ENCODE data around the gene TTC12. TPM values are rescaled to one million over a fixed set of nuclear protein-coding genes. Genes with fewer than 3 reads are reported as not detected.

The TTC12 gene
- polyA plus RNA-seq, 1 donor, result 48.4 TPM

DNA sequence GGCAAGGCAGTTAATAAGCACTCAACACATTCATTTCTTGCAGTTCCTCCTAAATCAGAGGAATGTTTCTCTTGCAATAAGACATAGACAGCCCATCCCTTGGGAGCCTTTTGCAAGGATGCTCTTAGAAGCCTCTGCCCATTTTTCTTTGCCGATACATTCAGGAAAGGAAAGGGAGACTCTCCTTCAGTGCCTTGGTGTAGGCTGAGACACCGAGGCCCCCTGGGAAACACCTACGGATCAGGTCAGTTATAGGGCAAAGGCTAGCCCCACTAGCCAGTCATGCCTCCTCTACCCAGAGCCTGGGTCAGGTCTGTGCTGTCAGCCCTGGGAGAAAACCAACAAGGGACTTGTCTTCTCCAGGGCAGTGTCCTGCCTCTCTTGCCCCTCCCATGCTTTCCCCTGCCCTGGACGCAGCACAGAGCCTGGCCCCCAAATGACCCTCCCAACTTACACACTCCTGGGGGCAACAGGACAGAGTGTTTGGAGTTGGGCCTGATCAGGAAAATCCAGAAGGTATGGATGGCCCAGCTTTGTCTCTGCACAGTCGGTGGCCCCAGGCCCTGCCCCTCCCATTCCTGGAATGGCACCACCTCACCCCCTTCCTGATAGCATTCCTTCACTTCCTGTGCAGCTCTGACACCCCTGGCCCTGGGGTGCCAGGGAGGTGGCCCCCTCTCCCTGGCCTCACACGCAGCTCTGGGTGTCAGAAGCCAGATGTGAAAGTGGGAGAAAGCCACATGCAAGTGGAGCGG, 91.5 kb downstream of the TTC12 start:
- no peak for DNase-seq

DNA sequence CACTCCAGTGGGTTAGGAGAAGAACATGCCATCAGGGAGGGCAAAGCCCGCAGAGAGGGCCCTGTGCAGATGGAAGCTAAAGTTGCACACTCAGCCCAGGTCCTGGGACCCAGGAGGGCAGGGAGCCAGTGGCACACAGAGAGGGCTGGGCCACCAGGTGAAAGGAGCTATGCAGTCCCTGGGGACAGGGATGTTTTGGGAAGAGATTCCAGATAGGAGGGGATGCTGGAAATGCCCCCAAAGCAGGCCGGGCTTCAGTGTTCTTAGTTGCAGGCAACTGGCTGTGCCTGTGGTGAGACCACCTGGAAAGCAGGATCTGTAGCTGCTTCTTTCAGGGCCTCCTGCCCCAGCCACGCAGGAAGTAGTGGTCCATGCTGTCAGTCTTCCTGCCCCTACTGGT, 92.8 kb downstream of the TTC12 start:
- DNase-seq, result no peak

DNA sequence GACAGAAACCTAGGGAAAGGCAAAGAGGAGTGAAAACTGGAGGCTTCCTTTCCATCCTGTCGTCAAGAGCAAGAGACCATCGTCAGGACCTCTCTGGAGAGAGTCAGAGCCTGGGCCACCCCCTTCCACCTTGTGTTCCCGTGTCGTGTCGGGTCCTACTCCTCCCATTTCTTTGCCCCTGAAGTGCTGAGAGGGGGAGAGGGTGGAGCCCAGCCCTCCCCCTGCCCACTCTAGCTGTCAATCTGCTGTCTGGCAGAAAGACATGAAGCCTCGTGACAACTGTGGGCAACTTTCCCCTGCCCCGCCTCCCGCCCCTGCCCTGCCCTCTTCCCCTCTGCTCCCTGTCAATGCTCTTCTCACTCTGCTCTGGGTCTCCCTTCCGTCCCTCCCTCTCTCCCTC, 93.8 kb downstream of the TTC12 start:
- DNase-seq, result no peak

DNA sequence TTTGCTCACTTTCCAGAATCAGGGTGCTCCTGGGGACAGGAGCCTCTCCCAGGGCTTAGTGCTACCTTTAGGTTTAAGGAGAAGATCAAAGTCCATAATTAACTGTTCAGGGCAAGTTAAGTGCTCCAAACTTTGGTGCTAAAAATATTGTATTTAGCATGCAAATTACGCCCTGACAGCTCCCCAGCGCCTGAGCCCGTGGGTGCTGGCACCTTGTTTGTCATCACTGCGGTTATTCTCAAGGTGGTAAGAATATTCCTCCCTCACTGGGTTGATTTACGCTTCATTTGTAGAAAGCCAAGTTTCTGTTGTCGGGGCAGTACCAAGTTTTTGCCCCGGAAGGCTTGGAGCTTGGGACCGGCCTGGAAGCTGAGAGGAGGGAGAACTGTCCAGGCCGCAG, 94.5 kb downstream of the TTC12 start:
- DNase-seq, result no peak

DNA sequence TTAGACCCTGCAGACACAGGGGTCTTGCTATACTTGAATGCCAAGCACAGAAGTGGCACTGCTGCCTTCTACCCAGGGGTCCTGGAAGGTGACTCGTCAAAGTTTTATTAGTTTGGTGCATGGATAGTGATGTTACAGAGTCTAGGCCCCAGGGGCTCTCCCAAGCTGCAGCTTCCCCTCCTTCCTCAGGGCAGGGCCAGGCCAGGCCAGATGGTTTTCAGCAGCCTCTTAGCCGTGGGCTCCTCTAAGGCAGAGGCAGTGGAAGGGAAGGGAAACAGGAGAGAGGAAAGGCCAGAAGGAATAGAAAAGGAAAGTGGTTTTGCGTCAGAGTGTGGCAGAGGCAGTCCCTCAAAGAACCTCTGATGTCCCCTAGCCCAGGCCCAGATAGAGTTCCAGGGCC, 95.1 kb downstream of the TTC12 start:
- DNase-seq, result no peak

DNA sequence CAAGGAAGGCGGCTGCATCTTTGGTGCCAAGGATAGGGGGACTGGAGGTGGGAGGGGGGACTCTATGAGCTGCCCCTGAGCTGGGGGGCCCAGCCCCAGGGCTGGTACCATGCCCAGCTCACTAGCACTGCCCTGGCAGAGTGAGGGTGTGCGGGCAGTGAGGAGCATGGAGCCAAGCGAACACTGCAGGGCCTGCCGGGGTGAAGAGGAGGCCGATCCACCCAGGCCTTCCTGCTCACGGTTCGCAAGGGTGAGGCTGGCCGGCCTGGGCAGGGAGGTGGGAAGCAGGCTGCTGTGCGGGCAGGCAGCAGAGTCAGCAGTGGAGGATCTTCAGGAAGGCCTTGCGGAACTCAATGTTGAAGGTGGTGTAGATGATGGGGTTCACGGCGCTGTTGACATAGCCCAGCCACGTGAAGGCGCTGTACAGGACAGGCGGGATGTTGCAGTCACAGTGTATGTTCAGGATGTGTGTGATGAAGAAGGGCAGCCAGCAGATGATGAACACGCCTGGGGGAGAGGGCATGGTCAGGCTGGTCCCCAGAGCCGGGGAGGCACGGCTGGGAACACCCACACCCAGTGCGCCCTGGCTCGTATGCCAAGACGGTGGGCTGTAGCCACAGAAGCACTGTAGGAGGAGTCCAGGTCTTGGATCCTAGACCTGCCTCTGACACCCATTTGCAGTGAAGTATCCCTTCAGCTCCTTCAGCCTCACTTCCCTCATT, 96.2 kb downstream of the TTC12 start:
- DNase-seq, result no peak

DNA sequence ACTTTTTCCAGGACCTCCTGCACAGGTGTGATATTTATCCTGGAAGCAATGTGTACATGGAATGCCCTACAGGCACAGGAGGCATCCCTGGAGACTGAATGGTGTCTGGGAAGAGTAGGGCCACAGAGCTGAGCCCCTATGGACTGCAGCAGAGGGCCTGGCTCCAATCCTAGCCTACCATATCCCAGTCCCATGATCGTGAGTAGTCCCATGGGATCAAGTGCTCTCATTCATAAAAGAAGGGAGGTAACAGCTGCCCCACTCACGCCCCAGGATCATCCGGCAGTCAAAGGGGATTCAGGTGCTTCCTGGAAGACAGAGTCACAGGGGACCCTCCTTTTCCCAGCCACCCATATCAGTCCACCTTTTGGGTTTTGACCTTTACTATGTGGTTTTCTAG, 97.2 kb downstream of the TTC12 start:
- DNase-seq, result no peak

DNA sequence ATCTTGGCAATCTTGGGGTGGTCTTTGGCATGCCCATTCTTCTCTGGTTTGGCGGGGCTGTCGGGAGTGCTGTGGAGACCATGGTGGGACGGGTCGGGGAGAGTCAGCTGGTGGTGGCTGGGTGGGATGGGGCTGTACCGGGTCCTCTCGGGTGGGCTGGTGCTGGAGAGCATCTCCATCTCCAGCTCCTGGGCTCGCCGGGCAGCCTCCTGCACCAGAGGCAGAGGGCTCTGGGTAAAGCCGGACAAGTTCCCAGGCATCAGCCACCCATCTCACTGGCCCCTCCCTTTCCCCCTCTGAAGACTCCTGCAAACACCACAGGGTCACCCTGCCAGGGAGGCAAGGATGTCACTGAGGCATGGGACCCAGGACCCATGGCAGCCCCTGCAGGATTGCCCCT, 98.3 kb downstream of the TTC12 start:
- DNase-seq, result no peak

DNA sequence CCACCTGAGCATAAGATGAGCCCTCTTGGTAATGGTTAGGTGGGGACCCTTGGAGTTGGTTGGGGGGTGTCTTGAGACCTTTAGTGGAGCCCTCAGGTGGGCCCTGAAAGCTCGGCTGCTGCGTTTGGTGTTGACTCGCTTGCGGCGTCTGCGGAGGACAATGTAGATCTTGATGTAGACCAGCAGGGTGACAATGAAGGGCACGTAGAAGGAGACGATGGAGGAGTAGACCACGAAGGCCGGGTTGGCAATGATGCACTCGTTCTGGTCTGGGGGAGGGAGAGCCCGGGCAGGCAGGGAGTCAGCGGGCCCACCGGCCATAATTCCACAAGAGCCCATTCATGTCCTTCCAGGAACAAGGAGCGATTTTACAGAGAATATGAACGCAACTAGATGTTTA, 101.0 kb downstream of the TTC12 start:
- no peak for DNase-seq

Other genes with a start within 250 kb of the TTC12 start
- 0.60 TPM for gene ANKK1, start 73.2 kb downstream of the TTC12 start, polyA plus RNA-seq (ENCODE audit: insufficient read length)
- 0.37 TPM for gene DRD2, start 160.8 kb downstream of the TTC12 start, polyA plus RNA-seq (ENCODE audit: insufficient read length)